ENCODE measurements around the gene C1orf216. TPM values are rescaled to one million over a fixed set of nuclear protein-coding genes. Genes with fewer than 3 reads are reported as not detected.

Gene C1orf216, protein sequence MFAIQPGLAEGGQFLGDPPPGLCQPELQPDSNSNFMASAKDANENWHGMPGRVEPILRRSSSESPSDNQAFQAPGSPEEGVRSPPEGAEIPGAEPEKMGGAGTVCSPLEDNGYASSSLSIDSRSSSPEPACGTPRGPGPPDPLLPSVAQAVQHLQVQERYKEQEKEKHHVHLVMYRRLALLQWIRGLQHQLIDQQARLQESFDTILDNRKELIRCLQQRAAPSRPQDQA
- total RNA-seq: 14.3 TPM
- long read RNA-seq, transcript C1orf216-201 (2 exons, 3,218 nt): major isoform, 26 of 37 reads
- long read RNA-seq, partial matches to known transcripts: 0 of 37 reads
- long read RNA-seq, other reads (novel, unspliced or antisense): 11 of 37 reads

DNA sequence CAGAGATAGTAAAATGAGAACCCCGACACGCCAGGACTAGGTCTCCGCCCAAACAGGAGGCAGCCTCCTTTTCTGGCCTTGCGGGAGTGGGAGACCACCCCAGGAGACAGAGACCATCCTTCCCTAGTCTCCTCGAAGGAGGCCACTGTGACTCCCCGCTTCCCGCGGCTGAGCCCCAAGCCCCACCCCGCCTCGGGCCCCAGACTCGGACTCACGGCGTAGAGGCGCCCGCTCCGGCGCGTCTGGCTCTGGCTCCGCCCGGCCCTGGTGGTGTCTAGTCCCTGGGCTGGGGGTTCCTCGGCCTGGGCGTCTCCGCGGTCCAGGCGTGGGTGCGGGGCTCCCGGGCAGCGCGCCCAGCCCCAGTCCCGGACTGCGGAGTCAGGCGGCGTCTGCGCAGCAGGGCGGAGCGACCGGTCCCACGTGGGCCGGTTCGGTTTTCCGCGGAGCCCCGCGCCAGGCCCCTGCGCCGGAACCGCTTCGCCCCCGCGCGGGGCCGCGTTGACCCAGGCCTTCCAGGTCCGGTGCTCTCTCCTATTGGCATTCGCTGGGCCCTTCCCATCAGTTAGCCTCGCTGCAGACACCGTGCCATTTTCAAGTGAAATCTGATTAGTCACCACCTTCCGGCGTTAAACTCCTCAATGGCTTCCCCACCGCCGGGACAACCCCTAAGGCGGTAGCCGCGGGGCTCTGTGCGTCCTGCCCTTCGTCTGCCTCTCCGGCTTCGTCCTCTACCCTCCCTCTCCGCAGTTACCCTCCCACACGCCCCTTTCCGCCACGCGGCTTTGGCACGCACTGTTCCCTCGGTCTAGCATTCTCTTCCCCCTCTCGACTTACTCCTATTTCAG lies at the start of gene C1orf216:
TSS of gene C1orf216 (minus strand) at position 393 of the 845 bp plus-strand sequence. CDS start 2,563 bp downstream, outside the sequence.
- peak; percentile 92 to 94 for ATAC-seq
- intact Hi-C loops (cut with DNase I): no loop called here

GRCh38 chr1:35764283-35764682 lies 45.6 kb upstream of the C1orf216 start:
- ATAC-seq (no peak), DNase-seq (no peak)
- Histone ChIP-seq H3K36me3 (no peaks in the 10 kb centered on the region), H3K27ac (no peak overlapping the region), H3K9me3 (no peaks in the 10 kb centered on the region), H3K4me3 (no peak overlapping the region), H3K27me3 (ENCODE audit: low read depth) (no peaks in the 10 kb centered on the region), H3K4me1 (peaks cover 7% of the 10 kb centered on the region)
- TF ChIP-seq, protein P1, sequence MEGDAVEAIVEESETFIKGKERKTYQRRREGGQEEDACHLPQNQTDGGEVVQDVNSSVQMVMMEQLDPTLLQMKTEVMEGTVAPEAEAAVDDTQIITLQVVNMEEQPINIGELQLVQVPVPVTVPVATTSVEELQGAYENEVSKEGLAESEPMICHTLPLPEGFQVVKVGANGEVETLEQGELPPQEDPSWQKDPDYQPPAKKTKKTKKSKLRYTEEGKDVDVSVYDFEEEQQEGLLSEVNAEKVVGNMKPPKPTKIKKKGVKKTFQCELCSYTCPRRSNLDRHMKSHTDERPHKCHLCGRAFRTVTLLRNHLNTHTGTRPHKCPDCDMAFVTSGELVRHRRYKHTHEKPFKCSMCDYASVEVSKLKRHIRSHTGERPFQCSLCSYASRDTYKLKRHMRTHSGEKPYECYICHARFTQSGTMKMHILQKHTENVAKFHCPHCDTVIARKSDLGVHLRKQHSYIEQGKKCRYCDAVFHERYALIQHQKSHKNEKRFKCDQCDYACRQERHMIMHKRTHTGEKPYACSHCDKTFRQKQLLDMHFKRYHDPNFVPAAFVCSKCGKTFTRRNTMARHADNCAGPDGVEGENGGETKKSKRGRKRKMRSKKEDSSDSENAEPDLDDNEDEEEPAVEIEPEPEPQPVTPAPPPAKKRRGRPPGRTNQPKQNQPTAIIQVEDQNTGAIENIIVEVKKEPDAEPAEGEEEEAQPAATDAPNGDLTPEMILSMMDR (IDR thresholded peaks at IDR 0.05): no peak
- intact Hi-C loops (cut with DNase I): no loop called here

More for the DNA sequence above, at the start of gene C1orf216:
- Histone ChIP-seq H3K27ac (peak within 1 kb of the TSS; percentile 81), H3K4me3 (peak within 1 kb of the TSS; percentile 80), H3K27me3 (ENCODE audit: low read depth) (no peaks in the 10 kb centered on the region), H3K4me1 (peaks cover 35% of the 10 kb centered on the region), H3K9me3 (no peaks in the 10 kb centered on the region), H3K36me3 (peaks cover 13% of the 10 kb centered on the region)
- TF ChIP-seq, protein P1 (IDR thresholded peaks at IDR 0.05): no peak
- DNase-seq: peak; percentile 74

GRCh38 chr1:35763201-35763600 lies 44.5 kb upstream of the C1orf216 start:
- Histone ChIP-seq H3K4me3 (no peak overlapping the region), H3K27me3 (ENCODE audit: low read depth) (no peaks in the 10 kb centered on the region), H3K4me1 (no peaks in the 10 kb centered on the region), H3K9me3 (no peaks in the 10 kb centered on the region), H3K36me3 (no peaks in the 10 kb centered on the region), H3K27ac (no peak overlapping the region)
- intact Hi-C loops (cut with DNase I): no loop called here
- ATAC-seq: no peak
- DNase-seq: no peak
- TF ChIP-seq, protein P1 (IDR thresholded peaks at IDR 0.05): no peak

GRCh38 chr1:35762141-35762540 lies 43.5 kb upstream of the C1orf216 start:
- no peaks in the 10 kb centered on the region for H3K27me3 ChIP-seq (ENCODE audit: low read depth)
- intact Hi-C loops (cut with DNase I): no loop called here
- DNase-seq (no peak), ATAC-seq (no peak)
- TF ChIP-seq, protein P1 (IDR thresholded peaks at IDR 0.05): no peak
- H3K36me3 ChIP-seq: no peaks in the 10 kb centered on the region
- H3K4me1 ChIP-seq: no peaks in the 10 kb centered on the region
- H3K27ac ChIP-seq: no peak overlapping the region
- H3K9me3 ChIP-seq: no peaks in the 10 kb centered on the region
- no peak overlapping the region for H3K4me3 ChIP-seq

DNA sequence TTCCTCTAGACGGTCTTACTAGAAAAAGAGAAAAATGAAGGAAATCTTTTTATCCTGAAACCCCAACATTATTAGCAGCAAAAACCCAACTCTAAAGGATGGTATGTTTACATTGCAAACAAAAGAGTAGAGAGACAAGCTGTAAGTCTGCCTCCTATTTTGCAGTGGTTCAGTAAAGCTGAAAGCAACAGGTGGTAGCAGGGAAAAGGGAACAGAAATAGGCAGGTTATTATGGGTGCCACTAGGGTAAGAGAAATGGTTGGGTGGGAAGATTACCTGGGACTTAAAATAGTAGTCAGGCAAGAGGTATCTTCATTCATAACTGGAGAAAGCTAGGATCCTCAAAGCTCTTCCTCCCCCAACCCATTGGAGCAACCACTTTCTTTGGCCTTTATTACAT lies 37.4 kb upstream of the C1orf216 start:
- Histone ChIP-seq H3K4me3 (no peak overlapping the region), H3K27me3 (ENCODE audit: low read depth) (no peaks in the 10 kb centered on the region), H3K27ac (no peak overlapping the region), H3K4me1 (no peaks in the 10 kb centered on the region), H3K9me3 (no peaks in the 10 kb centered on the region), H3K36me3 (no peaks in the 10 kb centered on the region)
- intact Hi-C loops (cut with DNase I): no loop called here
- ATAC-seq (no peak), DNase-seq (no peak)
- TF ChIP-seq, protein P1 (IDR thresholded peaks at IDR 0.05): no peak
